ENCODE data around the gene RBM7. TPM values are rescaled to one million over a fixed set of nuclear protein-coding genes. Genes with fewer than 3 reads are reported as not detected.

RBM7 gene
- total RNA-seq, 1 experiment from 2014 or later = 27.9 TPM

DNA sequence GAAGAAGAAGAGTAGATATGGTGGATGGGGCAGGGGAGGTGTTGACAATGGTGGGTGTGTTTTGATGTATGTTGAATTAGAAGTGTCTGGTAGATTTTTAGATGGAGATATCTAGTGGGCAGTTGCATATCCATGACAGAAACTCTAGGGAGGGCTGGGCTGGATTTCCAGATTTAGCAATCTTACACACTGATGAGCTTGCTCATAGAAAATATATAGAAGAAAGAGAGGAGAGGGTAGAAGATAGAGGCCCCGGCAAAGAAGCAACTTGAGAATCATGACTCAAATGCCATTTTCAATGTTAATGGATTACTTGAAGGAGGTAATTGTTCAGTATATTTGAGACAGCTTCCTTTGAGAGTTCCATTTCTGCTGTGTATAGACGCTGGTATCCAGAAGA is 47.0 kb downstream of the RBM7 start:
- TF ChIP-seq, protein P1, sequence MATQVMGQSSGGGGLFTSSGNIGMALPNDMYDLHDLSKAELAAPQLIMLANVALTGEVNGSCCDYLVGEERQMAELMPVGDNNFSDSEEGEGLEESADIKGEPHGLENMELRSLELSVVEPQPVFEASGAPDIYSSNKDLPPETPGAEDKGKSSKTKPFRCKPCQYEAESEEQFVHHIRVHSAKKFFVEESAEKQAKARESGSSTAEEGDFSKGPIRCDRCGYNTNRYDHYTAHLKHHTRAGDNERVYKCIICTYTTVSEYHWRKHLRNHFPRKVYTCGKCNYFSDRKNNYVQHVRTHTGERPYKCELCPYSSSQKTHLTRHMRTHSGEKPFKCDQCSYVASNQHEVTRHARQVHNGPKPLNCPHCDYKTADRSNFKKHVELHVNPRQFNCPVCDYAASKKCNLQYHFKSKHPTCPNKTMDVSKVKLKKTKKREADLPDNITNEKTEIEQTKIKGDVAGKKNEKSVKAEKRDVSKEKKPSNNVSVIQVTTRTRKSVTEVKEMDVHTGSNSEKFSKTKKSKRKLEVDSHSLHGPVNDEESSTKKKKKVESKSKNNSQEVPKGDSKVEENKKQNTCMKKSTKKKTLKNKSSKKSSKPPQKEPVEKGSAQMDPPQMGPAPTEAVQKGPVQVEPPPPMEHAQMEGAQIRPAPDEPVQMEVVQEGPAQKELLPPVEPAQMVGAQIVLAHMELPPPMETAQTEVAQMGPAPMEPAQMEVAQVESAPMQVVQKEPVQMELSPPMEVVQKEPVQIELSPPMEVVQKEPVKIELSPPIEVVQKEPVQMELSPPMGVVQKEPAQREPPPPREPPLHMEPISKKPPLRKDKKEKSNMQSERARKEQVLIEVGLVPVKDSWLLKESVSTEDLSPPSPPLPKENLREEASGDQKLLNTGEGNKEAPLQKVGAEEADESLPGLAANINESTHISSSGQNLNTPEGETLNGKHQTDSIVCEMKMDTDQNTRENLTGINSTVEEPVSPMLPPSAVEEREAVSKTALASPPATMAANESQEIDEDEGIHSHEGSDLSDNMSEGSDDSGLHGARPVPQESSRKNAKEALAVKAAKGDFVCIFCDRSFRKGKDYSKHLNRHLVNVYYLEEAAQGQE (IDR thresholded peaks at IDR 0.05; ENCODE audit: low read depth) = no peak
- no peak for TF ChIP-seq ZFX (IDR thresholded peaks at IDR 0.05)
- TF ChIP-seq FOSL1 (IDR thresholded peaks at IDR 0.05; ENCODE audit: low read depth) = no peak
- no peak for TF ChIP-seq JUND (IDR thresholded peaks at IDR 0.05)
- TF ChIP-seq ZNF274 (IDR thresholded peaks at IDR 0.05; ENCODE audit: low read depth, low read length) = no peak
- TF ChIP-seq POLR2AphosphoS5 (IDR thresholded peaks at IDR 0.05; ENCODE audit: low read depth, low read length) = no peak
- TF ChIP-seq, protein P2, sequence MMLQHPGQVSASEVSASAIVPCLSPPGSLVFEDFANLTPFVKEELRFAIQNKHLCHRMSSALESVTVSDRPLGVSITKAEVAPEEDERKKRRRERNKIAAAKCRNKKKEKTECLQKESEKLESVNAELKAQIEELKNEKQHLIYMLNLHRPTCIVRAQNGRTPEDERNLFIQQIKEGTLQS (IDR thresholded peaks at IDR 0.05) = no peak
- no peak for TF ChIP-seq EZH2phosphoT487 (IDR thresholded peaks at IDR 0.05; ENCODE audit: borderline replicate concordance)
- TF ChIP-seq, protein P3, sequence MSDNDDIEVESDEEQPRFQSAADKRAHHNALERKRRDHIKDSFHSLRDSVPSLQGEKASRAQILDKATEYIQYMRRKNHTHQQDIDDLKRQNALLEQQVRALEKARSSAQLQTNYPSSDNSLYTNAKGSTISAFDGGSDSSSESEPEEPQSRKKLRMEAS (IDR thresholded peaks at IDR 0.05) = no peak
- no peak for TF ChIP-seq SRF (IDR thresholded peaks at IDR 0.05; ENCODE audit: low read depth)
- no peak for TF ChIP-seq TCF7L2 (IDR thresholded peaks at IDR 0.05; ENCODE audit: borderline replicate concordance, extremely low read depth, insufficient read depth, insufficient read length)
- no peak for TF ChIP-seq SP1 (IDR thresholded peaks at IDR 0.05; ENCODE audit: low read depth)
- no peak for TF ChIP-seq ELF1 (IDR thresholded peaks at IDR 0.05; ENCODE audit: borderline replicate concordance, low read depth)
- TF ChIP-seq EZH2 (IDR thresholded peaks at IDR 0.05) = no peak
- no peak for TF ChIP-seq YY1 (IDR thresholded peaks at IDR 0.05; ENCODE audit: extremely low read depth, insufficient replicate concordance, low read depth, low read length)
- no peak for TF ChIP-seq SIN3A (IDR thresholded peaks at IDR 0.05; ENCODE audit: low read depth)
- TF ChIP-seq POLR2A (IDR thresholded peaks at IDR 0.05; ENCODE audit: borderline replicate concordance, extremely low read depth, insufficient read depth, insufficient read length) = no peak
- TF ChIP-seq CBX3 (IDR thresholded peaks at IDR 0.05; ENCODE audit: low read depth) = no peak
- TF ChIP-seq, protein P4, sequence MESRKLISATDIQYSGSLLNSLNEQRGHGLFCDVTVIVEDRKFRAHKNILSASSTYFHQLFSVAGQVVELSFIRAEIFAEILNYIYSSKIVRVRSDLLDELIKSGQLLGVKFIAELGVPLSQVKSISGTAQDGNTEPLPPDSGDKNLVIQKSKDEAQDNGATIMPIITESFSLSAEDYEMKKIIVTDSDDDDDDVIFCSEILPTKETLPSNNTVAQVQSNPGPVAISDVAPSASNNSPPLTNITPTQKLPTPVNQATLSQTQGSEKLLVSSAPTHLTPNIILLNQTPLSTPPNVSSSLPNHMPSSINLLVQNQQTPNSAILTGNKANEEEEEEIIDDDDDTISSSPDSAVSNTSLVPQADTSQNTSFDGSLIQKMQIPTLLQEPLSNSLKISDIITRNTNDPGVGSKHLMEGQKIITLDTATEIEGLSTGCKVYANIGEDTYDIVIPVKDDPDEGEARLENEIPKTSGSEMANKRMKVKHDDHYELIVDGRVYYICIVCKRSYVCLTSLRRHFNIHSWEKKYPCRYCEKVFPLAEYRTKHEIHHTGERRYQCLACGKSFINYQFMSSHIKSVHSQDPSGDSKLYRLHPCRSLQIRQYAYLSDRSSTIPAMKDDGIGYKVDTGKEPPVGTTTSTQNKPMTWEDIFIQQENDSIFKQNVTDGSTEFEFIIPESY (IDR thresholded peaks at IDR 0.05; ENCODE audit: extremely low read depth, insufficient replicate concordance, low read length) = no peak
- Histone ChIP-seq H3K4me3 (replicated peaks in 1 of 2; ENCODE audit: low read depth in 1 of 2, low read length in 2 of 2) (no peak overlapping the region), H3K36me3 (ENCODE audit: control insufficient read depth in 1 of 2, insufficient read depth in 2 of 2, low read length in 2 of 2) (peaks cover 11 to 26% of the 10 kb centered on the region in 2 experiments), H3K9me2 (ENCODE audit: insufficient read depth) (no peaks in the 10 kb centered on the region), H3K27me3 (ENCODE audit: insufficient read depth, low read length) (no peaks in the 10 kb centered on the region), H3K4me2 (ENCODE audit: low read length) (no peak overlapping the region), H3K9ac (ENCODE audit: low read length) (no peak overlapping the region), H3K79me2 (ENCODE audit: insufficient read depth, low read length) (peaks cover 46% of the 10 kb centered on the region), H3K27ac (ENCODE audit: low read depth, low read length) (no peak overlapping the region), H3K9me3 (ENCODE audit: control insufficient read depth in 1 of 2, insufficient read depth in 1 of 2, low read depth in 1 of 2, low read length in 2 of 2) (no peaks in the 10 kb centered on the region), H2AFZ (ENCODE audit: low read depth, low read length, poor library complexity, severe bottlenecking) (no peak overlapping the region), H3K4me1 (ENCODE audit: control insufficient read depth in 1 of 2, insufficient read depth in 2 of 2, low read length in 2 of 2) (no peaks in the 10 kb centered on the region), H4K20me1 (ENCODE audit: insufficient read depth) (no peaks in the 10 kb centered on the region)
- no peak for DNase-seq (ENCODE audit: low read depth, low spot score)
- POLR2A ChIA-PET = no interaction called here
- BruUV-seq (replicated peaks) = no TSS peak
- RAD21 ChIA-PET (ENCODE audit: low non-redundant PET in 1 of 2, low total read pairs in 2 of 2, uncharacterized antibody in 2 of 2, unreplicated experiment in 2 of 2) = no interaction called here
- no peak for ATAC-seq
- CTCF ChIA-PET = no interaction called here
- intact Hi-C loops (cut with micrococcal nuclease) = no loop called here

Data from HCT116 (cell line).